Measurements from ENCODE around the gene PKN3. TPM values are rescaled to one million over a fixed set of nuclear protein-coding genes. Genes with fewer than 3 reads are reported as not detected.

PKN3 gene
- total RNA-seq, 4 donors from 2014 or later = 6.6 to 17.1 (median 8.9) TPM

DNA sequence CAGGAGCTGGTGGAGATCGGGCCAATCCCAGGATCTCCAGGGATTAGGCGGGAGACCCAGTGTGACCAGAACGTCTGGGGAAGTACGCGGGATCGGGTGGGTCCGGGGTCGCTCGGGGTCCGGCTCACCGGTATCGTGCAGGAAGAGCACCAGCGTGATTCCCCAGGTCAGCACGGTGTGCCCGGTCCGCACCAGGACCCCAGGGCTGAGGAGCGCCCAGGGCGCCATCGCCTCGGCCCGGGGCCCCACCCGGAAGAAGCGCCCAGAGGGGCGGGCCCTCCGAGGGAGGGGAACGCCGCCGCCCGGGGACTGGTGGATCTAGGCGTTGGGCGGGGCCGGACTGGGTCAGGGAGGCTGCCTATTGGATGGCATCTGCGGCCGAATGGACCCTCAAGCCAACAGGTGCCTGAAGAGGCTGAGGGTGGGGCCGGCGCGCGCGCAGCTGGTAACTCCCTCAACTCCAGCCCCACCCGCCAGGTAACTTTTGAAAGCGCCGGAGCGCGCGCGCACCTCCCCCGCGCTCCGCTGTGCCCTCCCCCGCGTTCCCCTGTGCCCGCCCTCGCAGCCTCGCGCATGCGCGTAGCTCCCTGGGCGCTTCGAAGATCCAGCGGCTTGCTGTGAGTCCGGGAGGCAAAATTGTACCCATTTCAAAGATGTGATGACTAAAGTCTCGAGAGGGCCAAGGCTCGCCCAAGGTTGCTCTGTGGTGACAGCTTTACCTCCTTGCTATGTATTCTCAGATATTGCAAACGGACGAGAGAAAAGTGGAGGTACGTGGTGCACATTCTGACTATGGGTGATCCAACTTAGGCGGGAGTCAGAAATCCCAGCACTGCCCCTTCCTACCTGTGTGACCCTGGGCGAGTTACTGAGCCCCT, 21.8 kb downstream of the PKN3 start, which contains the start of gene ZDHHC12:
TSS of gene ZDHHC12 (minus strand) at position 262 of the 878 bp plus-strand sequence. CDS start at position 228, 34 bp downstream.
- TF ChIP-seq POLR2A (IDR thresholded peaks at IDR 0.05) (peak in 1 of 2 donors; percentile 32), EP300 (IDR thresholded peaks at IDR 0.05) (peak in 1 of 2 donors; percentile 34)
- TF ChIP-seq, protein P1, sequence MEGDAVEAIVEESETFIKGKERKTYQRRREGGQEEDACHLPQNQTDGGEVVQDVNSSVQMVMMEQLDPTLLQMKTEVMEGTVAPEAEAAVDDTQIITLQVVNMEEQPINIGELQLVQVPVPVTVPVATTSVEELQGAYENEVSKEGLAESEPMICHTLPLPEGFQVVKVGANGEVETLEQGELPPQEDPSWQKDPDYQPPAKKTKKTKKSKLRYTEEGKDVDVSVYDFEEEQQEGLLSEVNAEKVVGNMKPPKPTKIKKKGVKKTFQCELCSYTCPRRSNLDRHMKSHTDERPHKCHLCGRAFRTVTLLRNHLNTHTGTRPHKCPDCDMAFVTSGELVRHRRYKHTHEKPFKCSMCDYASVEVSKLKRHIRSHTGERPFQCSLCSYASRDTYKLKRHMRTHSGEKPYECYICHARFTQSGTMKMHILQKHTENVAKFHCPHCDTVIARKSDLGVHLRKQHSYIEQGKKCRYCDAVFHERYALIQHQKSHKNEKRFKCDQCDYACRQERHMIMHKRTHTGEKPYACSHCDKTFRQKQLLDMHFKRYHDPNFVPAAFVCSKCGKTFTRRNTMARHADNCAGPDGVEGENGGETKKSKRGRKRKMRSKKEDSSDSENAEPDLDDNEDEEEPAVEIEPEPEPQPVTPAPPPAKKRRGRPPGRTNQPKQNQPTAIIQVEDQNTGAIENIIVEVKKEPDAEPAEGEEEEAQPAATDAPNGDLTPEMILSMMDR (IDR thresholded peaks at IDR 0.05) = peak in 2 of 5 experiments; percentile 10 to 15
- peak; percentile 85 to 89 for DNase-seq (ENCODE audit: low spot score in 2 of 2)
- H3K9me3 ChIP-seq = no peaks in the 10 kb centered on the region
- peak within 1 kb of the TSS; percentile 59 to 79 (median 64) for H3K4me3 ChIP-seq
- H3K4me1 ChIP-seq = peaks cover 0 to 27% (median 13%) of the 10 kb centered on the region in 4 donors
- H3K27me3 ChIP-seq = no peaks in the 10 kb centered on the region
- peak within 1 kb of the TSS; percentile 64 to 88 (median 86) for H3K27ac ChIP-seq
- peaks cover 0 to 24% (median 0%) of the 10 kb centered on the region in 3 donors for H3K36me3 ChIP-seq
- WGBS, 2 donors = 2 to 4% methylated on average over 34 to 64 of the region's 68 CpGs

DNA sequence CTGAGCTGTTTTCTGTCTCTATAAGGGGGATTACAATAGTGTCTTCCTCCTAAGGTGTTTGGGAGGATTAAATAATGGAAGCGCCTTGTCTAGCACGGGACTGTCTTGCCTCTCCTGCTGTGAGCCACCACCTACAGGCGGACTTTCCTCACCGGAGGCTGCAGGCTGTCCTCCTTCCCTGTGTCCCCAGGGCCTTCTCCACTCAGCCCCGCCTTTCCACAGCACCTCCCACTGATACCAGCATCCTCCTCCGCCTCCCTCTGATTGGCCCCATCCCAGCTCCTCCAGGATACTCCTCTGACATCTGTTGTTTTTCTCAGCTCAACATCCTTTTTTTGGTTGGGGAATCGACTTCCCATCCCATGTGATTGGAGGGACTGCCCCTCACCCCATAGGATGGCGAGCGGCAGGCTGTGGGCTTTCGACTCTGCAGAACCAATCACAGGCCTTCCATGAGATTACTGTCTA, 22.5 kb downstream of the PKN3 start:
- Histone ChIP-seq H3K27me3 (no peaks in the 10 kb centered on the region), H3K27ac (peak overlapping the region; percentile 64 to 88 (median 86)), H3K9me3 (no peaks in the 10 kb centered on the region), H3K36me3 (peaks cover 0 to 26% (median 0%) of the 10 kb centered on the region in 3 donors), H3K4me1 (peaks cover 0 to 27% (median 13%) of the 10 kb centered on the region in 4 donors), H3K4me3 (peak overlapping the region; percentile 59 to 79 (median 64))
- TF ChIP-seq POLR2A (IDR thresholded peaks at IDR 0.05) (no peak), EP300 (IDR thresholded peaks at IDR 0.05) (no peak)
- TF ChIP-seq, protein P1 (IDR thresholded peaks at IDR 0.05) = no peak
- DNase-seq (ENCODE audit: low spot score in 2 of 2) = peak; percentile 30 to 47
- 28 to 29% methylated on average over 10 of the region's 10 CpGs for WGBS, 2 donors

DNA sequence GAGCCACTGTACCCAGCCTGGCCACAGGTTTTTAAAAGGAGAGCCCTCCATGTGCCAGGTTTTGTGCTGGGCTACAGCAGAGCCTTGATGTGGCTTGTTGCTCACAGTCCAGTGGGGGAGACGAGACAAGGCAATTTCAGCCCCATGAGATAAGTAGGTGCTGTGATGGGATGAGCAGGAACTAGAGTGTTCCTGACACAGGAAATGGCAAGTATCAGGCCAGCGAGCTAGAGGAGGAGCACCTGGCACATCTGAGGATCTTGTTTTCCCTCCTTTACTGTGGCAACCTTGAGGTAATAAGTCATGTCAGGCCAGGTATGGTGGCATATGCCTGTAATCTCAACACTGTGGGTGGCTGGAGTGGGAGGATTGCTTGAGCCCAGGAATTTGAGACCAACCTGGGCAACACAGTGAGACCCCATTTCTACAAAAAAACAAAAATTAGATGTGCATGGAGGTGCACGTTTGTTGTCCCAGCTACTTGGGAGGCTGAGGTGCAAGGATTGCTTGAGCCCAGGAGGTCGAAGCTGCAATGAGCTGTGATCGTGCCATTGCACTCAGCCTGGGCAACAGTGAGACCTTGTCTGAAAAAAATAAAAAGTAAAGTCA, 25.4 kb downstream of the PKN3 start:
- no peaks in the 10 kb centered on the region for H3K9me3 ChIP-seq
- 84 to 86% methylated on average over 5 of the region's 5 CpGs for WGBS, 2 donors
- H3K36me3 ChIP-seq = peaks cover 0 to 33% (median 0%) of the 10 kb centered on the region in 3 donors
- DNase-seq (ENCODE audit: low spot score in 2 of 2) = no peak
- no peak for TF ChIP-seq POLR2A (IDR thresholded peaks at IDR 0.05)
- TF ChIP-seq, protein P1 (IDR thresholded peaks at IDR 0.05) = no peak
- no peak for TF ChIP-seq EP300 (IDR thresholded peaks at IDR 0.05)
- H3K27me3 ChIP-seq = no peaks in the 10 kb centered on the region
- H3K4me1 ChIP-seq = peaks cover 0 to 22% (median 13%) of the 10 kb centered on the region in 4 donors
- H3K27ac ChIP-seq = no peak overlapping the region
- no peak overlapping the region for H3K4me3 ChIP-seq

DNA sequence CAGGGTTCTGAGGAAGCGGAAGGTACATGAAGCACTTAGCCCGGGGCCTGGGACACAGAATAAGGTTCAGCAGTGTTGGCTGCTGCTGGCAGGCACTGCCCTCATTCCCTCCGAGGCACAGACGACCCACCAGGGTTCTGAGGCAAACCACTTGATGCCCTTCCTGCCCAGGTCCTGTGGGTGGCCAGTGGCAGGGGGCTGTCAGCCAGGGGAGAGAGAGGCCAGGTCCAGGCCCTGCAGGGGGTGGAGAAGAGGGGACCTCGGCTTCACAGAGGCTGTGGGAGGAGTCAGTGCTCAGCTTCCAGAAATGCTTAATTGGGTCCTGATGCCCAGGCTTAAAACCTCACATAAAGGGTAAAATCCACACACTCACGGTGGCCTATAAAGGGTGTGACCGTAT, 26.0 kb downstream of the PKN3 start:
- TF ChIP-seq EP300 (IDR thresholded peaks at IDR 0.05) (no peak), POLR2A (IDR thresholded peaks at IDR 0.05) (no peak)
- TF ChIP-seq, protein P1 (IDR thresholded peaks at IDR 0.05) = no peak
- H3K4me3 ChIP-seq = no peak overlapping the region
- H3K4me1 ChIP-seq = peaks cover 0 to 16% (median 12%) of the 10 kb centered on the region in 4 donors
- no peak overlapping the region for H3K27ac ChIP-seq
- no peaks in the 10 kb centered on the region for H3K9me3 ChIP-seq
- peaks cover 0 to 39% (median 0%) of the 10 kb centered on the region in 3 donors for H3K36me3 ChIP-seq
- no peak for DNase-seq (ENCODE audit: low spot score in 2 of 2)
- H3K27me3 ChIP-seq = no peaks in the 10 kb centered on the region
- WGBS, 2 donors = 62 to 68% methylated on average over 7 of the region's 7 CpGs

Measured in tibial nerve (tissue), 4 donors.